B cell (primary cell): ENCODE measurements around the gene RPS8.

Source experiments
- CTCF ChIP-seq: fragments of 200-600 bp; IDR thresholded peaks from one replicate; pipeline ENCODE4 v1.8.0; 2022; ENCODE audit warnings: antibody characterized with exemption, mild to moderate bottlenecking
- EZH2 ChIP-seq: IDR thresholded peaks from 2 replicates; pipeline ENCODE4 v1.6.1; 2012; ENCODE audit warnings: borderline replicate concordance, low read depth, mild to moderate bottlenecking, moderate library complexity, low read length; ENCODE audit not compliant: insufficient read depth, poor library complexity, severe bottlenecking

- TF ChIP-seq CTCF (no peak), EZH2 (no peak)
Measured at GRCh38 chr1:44803062-44803311, 27.6 kb downstream of the RPS8 start.
